NCI-H1694 treated with DMSO at 0.1 percent for 48 hours (cell line): ENCODE results near the gene MEF2D.

Experiments used
- DNase-seq: peaks from one replicate; lab custom pipeline; 2025; lab: John Stamatoyannopoulos, UW

MEF2D gene

DNA sequence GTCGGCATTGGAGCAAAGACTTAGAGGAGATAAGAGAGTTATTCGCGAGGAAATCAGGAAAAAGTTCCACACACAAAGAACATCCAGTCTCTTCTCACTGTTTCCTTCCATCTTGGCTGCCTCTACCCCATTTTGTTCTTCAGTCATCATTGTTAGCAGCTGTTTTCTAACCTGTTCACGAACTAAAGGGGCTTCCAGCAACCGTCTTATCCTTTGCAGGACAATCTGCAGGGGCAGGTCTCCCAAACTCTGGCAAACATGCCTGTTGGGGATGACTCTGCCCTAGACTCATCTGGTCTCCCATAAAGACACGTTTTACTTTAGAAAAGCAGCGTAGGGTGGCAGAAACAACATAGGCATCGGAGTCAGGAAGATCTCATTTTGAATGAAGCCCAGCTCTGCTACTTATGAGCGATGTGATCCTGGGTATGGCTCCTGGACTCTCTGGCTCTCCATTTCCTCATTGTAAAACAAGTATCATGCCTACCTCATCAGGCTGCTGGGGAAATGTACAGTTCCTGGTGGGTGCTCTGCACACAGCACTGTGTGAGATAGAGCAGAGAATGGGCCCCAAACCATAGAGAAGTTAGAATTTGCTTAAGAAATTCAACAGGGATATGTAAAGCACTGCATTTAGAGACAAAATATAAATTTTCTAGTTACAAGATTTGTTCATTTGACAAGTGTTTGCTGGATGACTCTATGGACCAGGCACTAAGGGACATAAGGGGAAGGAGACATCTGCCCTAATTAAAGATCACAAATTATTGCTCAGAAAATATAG lies 59.7 kb downstream of the MEF2D start:
- no peak for DNase-seq

DNA sequence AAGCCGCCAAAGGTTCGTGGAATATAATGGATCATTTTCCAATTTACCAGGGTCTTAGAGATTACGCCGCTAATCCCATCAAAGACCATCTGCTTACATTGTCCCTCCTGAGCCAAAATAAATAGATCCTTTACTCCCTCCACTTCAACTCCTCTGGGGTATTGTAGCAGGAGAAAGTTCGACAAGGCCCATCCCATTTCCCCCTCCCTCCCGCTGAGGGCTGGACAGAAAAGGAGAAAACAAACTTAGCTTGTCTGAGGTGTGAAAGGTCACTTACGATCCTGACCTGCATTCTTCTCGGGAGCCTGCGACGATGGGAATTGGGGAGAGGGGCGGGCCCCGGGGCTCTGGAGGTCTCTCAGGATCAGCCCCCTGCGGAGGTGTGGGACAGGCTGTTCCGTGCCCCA lies 60.8 kb downstream of the MEF2D start:
- DNase-seq: no peak

DNA sequence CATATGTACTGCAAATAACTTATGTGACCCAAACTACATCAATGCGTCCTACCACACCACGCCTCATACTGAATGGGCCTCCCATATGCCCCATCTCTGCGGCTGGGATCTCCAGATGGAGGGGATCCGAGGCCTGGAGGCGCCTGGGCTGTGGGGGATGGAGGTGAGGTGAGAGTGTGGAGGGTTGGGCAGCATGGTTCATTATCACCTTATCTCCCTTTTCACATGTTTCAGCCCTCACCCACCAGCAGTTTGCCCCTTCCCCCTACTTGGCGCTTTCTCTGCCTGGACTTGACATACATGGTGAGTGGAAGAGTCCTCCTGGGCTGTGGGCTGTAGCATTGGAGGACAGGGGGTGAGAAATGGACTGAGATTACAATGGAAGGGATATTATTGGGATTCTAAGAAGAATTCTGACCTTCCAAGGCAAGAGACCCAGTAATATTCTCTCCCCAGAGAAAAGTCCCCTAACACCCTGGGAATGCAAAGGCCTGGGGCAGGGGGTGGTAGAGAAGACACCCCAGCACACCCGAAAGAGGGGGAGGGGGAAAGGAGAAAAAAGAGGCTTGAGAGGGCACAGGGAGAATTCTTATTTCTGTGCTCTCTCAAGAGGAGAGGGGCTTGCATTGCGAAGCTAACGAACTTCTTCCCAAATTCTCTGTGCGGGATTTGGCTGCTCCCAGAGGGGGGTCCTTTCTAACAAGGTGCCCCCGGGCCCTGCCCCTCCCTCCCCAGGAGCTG lies 61.4 kb downstream of the MEF2D start:
- DNase-seq: no peak

DNA sequence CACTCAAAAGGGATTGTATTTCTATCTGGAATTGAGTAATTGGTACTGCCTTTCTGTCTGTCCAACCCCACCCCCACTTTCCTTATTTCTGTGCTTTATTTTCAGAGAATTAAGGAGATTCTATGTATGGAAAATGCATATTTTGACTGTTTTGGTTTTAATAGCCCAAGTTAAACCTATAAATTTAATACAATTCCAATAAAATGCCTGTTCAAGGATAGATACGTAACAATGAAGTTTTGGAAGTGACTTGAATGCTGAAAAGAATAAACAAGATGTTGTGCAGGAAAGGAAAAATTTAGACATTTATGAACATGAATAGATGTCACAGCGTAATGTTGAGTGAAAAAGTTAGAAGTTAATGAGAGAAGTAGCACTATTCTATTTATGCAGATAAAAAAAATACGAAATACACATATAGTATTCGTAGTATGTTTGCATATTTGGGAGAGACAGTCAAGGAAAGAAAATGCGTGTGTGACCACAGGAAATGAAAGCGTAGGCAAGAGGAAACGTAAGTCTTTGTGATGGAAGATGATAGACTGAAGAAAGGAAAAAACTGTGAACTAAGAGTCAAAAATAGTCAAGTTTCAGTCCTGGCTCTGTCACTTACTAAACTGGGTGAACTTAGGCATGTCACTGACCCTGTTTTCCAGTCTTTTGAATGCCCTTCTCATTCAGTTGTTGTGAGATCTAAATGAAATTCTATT lies 62.1 kb downstream of the MEF2D start:
- no peak for DNase-seq

DNA sequence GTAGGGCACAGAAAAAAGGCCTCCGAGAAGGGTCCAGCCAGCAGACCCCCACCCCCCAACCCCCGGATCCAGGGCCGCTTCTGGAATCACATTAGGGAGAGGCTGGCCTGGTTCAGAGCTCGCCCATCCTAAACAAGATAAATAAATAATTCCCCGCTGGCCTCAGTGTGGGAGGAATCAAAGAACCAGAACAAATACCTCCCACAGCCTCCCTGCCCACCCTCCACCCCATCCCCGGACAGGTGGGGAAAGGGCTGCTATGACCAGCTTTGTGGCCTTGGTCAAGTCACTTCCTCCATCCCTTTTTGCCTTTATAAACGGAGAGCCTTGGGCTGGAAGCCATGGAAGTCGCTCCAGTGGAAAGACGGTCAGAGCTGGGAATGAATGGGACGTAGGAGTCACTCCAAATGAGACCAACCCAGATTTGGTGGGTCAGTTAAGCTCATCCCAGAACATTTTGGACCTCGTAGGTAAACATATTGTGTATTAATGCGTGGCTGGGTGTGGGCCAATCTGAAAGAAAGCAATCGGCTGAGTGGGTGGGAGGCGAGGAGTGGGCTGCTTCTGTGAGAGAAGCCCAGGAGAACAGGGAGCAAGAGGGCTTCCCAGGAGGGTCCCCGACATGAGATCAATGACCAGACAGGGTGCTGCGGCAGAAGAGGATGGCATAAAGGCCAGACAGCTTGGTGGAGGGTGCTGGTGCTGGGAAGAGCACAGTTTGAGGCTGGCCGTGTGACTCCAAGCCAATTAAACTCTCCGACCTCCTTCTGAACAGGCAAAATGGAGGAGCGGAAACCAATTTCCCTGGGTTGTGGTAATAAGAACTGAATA lies 63.3 kb downstream of the MEF2D start:
- no peak for DNase-seq

DNA sequence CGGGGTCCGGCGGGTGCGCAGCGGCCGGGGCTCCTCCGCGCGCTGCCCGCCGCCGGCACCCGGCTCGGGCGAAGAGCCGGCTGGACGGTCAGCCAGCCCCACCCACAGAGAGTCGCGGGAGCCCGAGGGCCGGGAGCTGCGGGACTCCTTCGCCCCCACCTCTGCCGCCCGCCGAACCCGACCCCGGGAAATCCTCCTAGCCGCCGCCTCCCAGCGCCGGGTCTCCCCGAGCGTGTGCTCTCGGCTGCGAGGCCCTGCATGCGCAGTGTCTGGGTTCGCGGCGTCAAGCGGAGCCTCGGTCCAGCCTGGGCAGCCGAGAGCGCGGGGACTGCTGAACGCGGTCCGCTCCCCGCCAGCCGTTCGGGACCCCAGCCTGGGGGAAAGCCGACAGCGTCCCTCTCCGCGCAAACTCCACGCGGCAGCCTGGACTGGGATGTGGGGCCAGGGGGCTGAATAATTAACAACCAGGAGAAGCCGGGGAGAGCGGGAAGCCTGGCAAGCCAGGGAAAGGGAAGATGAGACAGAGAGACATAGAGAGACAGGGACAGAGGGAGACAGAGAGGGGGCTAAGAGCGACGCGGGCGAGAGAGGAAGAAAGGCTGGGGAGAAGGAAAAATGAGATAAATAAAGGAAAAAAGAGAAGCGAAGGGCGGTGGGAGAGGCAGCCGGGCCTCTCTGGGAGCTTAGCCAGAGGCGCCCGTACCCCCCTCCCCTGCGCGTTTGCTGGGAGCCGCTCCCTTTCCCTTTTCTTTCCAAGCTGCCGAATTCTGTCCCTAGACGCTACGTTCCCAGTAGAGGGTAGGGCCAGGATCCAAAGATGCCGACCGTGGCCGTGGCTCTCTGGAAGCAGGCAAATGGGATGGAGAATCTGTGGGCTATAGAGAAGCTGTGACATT lies 64.2 kb downstream of the MEF2D start:
- DNase-seq: no peak

DNA sequence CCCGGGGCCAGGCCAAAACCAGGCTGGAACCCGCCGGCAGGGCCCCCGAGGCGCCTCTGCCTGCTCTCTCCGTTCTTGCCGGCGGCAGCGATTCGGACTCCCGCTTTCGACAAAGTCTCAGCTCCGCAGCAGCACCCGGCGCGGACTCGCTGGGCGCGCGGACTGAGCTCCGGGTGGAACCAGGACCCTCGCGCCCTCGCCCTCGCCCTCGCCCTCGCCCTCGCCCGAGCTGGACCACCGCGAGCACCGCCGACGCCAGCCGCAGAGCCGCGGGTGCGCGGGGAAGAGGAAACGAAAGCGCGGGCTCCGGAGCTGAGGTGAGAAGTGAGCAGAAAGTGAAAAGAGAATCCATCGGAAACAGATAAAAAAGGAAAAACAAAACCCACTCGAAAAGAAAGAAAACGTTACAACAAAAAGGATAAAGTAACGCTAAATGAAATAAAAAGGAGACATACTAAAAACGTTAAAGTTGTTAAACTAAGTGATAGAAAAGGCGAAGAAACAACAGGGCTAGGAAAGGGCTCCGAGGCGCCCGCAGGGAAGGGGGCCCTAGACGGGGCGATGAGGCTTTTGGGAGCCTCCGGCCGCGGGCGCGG lies 64.9 kb downstream of the MEF2D start:
- DNase-seq: no peak

DNA sequence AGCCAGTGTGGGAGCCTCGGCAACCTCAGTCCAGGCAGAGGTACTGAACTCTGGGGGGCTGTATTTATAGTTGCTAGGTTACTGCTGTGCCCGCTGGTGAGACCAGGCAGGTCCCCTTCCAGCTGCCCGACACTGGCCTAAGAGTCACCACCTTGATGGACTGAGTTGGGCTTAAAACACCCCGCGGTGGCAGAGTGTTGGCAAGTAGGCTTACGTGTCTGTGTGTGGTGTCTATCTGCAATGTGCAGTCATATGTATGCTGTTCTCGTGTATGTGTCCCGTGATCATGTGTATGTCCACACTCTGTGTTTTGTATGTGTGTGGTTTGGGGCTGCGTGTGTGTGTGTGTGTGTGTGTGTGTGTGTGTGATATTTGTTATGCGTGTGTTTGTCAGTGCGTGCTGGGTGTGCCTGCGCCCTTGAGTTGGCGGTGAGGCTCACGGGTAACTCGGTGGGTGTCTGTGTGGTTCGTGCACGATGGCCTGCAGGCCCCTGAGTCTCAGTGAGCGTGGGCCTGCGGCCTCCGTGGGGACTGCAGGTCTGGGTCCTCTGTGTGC lies 65.5 kb downstream of the MEF2D start:
- no peak for DNase-seq

DNA sequence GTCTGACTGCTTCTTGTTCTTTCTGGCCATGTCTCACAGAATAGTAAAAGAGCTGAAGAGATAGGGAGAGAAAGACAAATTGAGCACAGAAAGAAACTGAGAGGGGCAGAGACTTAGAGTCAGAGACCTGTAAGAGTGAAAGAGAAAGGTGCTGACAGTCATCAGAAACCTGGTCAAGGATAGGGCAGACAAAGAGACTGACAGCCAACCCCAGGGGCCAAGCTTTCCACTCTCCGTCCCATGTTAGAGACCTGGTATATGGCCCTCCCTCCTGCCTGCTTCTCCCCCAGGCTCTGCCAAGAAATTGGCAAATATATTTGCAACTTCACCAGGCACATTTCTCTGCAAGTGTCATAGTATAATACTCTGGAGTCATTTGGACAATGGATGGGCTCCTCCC lies 67.0 kb downstream of the MEF2D start:
- DNase-seq: no peak

DNA sequence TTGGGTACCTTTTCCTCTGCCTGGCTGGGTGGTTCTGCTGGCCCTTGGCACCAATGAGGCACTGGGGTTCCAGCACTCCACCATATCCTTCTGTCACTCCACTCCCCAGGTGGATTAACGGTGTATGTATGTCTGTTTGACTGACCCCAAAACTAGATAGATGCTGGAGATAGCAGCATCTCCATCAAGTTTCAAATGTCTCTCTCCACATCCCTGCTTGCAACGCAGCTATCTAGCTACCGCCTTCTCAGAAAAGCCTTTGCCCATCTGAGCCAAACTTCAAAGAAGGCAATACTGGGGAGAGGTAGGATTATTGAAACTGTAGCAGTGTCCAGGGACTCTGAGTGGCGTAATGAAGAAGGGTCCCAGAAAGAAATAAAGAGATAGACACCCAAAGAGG lies 67.5 kb downstream of the MEF2D start:
- no peak for DNase-seq

DNA sequence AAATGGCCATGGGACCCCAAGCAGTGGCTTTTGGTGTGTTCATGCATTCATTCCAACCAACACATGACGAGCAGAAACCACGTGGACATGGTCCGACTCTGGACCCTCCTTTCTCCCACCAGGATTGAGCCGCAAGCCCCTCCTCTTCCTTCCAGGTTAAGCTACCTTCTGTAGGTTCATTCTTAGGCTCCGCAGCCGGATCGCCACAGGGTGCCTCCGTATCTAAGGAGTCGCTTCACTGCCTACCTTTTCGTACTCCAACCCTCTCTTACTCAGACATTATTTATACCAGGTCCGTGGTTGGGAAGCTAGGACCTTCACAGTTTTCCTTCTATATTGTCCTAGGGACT lies 67.9 kb downstream of the MEF2D start:
- DNase-seq: no peak

DNA sequence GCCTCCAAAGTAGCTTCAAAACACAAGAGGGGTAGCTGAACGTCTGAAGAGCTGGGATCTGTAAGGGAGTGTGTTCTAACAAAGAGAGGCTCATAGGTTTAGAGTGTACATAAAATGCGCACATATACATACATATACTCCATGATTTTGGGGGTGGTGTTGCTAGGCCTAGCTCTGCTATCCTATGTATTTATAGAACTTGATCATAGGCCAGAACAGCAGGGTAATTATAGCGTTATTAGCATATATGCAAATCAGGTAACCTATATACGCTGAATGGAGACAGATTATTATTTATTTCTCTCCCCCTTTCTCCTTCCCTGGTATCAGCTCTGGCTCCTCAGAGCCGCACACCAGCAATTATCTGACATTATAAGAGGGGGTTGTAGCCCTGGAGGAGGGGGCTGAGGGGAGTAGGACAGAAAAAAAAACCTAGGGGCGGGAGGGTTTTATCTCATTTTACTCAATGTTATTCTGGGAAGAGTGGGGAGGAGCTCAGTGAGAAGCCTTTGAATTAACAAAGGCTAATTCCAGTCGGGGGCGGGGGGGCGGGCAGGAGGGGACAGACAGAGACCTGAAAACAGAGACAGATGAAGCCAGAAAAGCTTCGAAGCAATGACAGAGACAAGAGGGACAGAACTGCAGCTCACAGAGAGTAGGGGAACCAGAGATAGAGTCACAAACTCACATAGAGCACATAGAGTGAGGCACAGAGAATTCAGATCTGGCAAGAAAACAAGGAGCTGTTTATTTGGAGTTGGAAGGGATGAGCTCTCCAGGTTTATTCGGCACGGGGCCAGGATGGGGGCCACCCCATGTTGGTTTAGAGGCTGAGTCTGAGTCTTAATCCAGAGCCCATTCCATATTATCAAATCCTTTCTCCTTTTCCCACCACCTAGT lies 68.6 kb downstream of the MEF2D start:
- DNase-seq: no peak

DNA sequence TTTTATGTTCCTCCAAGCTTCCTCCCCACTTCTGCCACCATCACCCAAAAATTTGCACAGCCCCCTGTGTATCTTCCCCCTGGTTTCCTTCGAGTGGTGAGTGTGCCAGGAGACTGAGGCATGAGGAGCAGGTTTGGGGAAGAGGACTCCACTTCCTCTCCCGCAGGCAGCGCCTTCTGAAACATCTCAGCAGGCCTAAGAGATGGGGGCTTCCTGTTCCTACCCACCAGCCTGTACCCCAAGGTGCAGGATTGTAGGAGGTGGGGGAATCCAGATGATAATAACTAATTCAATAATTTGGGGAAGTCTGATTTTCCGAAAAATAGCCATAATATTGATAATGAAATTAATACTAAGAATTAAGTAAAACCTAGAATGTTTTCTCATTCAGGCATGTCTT lies 69.2 kb downstream of the MEF2D start:
- DNase-seq: no peak

DNA sequence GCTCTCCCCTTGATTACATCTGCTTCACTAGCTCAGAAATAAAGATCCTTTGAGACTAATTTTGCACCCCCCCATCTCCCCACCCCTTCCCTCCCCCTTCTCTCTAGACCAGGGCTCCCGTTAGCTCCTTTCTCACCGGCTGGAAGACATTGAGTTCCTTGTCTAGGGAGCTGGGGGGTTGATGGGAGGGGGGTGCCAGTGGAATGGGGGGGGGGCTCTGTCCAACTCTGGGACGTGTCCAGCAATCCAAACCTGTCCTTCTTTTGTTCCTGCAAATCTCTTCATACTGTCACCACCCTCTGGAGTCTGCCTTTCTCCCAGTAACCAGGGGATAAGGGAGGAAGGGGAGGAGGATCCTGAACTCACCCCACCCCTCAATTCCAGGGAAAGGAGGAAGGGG lies 69.7 kb downstream of the MEF2D start:
- no peak for DNase-seq

DNA sequence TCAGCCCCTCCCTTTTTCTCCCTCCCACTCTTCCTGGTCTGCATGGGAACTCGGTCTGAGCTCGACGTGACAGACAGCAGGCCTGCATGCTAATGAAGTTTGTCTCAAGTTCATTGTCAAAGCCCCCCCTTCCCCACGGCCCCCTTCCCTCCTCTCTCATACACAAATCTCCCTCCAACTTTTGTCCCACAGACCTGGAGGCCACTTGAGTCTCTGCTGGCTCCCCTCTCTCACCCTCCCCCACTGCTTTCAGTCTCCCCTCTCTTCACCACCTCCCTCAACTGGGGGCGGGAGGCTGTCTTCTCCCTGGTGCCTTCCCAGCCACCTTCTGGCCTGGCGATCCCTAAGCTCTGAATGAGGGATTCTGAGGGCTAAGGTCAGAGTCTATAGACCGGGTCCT lies 70.3 kb downstream of the MEF2D start:
- DNase-seq: no peak

DNA sequence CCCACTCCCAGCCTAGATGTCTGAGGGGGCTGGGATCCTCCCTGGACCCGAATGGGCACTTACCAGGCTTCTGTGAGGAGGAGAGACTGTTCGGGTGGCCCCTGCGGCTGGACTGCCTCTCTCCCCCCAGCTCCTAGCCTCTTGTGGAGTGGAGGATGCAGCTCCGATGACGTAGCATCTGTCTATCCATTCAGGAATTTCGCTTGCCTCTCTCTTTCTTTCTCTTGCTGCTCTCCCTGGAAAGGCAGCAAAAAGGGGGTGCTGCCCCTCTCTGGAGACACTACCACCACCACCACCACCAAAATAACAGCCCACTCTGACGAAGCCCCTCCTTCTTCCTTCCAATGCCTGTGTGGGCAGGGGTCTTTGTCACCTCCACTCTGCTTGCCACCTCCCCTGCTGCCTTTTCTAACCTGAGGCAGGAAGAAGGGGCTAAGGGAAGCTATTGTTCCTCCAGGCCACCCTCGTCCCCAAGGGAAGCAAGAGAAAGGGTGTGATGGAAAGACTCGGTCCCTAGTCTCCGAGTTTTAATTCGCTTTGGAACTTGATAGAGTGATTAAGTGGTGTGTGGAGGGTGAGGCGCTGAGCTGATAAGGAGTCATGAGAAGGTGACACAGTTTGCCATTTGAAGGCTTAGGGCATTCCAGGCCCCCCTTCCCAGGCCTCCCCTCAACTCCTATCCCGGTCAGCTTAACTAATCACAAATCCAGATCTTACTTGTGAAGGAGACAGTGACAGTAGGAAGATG lies 71.1 kb downstream of the MEF2D start:
- DNase-seq: no peak

DNA sequence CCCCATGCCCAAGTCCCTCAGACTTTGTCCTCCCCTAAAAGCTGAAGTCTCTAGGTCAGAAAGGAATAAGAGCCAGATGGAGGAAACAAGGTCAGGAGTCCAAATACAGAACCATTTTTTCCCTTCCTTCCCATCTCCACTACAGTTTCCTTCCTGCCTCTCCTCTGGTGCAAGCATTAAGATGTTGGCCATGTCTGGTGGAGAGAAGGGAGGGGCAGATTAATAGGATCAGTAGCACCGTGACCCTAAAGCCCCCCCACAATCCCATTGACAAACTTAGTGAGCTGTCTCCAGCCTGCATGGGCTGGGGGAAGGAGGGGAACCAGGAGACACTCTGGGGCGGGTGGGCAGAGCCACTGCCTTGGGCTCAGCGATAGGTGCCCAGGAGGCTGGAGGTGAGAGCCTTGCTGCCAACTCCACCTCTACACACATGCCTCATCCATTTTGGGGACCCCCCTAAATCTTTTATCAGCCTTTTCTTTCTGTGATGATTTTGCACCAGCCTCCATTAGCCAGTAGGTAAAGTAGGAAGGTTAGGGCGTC lies 71.8 kb downstream of the MEF2D start:
- no peak for DNase-seq

DNA sequence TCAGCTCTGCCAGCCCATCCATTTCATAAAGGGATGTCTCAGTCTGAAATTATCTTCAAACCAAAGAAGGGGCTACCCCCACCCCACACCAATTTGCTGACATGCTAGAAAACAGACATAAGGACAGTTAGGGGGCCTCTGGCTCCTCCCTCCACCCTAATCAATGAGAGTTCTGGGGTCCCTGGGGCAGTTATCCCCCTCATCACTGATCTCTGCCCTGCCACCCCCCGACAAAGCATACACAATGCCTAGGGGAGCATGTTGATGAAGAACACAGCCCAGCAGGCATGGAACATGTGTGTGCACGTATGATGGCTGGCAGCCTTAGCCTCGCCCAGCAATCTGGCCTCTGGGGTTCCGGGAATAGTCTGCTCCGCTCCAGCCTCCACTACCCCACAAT lies 72.6 kb downstream of the MEF2D start:
- no peak for DNase-seq
